Choroid plexus epithelial cell (primary cell): ENCODE results near the gene MAN1A1.
"Not testable (repeated sequence)": the region's sequence is repeated elsewhere in the genome, so short reads cannot be mapped to it uniquely, and the experiment has no call there.

Experiments
- DNase-seq: peaks from one replicate; pipeline ENCODE4 v3.0.0-alpha.2; 2010; ENCODE audit warnings: low read depth
- H3K4me3 ChIP-seq: 2 replicates; pipeline ENCODE4 v1.5.1; 2011; ENCODE audit warnings: low read depth, mild to moderate bottlenecking, control low read depth, low read length, moderate library complexity
- CTCF ChIP-seq: conservative IDR thresholded peaks from 2 replicates; pipeline ENCODE4 v1.5.1; 2011; ENCODE audit warnings: low read depth, mild to moderate bottlenecking, control low read depth, inconsistent platforms, low read length, moderate library complexity

The MAN1A1 gene

DNA sequence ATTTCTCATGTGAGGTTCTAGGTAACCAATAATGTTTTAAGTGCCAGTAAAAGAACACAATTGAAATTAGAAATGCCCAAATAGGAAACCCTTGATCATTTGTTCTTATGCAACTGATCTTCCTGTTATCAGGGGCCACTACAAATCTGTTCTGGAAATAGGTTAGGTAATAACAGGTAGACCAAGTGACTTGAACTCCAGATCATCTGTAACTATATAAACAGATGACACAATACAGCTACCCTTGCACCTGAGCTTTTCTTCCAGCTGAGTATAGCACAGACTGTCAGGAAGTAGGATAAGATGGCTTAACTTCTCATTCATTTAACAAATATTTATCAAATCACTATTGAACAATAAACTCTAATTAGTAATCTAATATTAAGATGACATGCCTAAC lies 52.5 kb downstream of the MAN1A1 start:
- no peak for TF ChIP-seq CTCF
- H3K4me3 ChIP-seq = no peak overlapping the region
- no peak for DNase-seq

DNA sequence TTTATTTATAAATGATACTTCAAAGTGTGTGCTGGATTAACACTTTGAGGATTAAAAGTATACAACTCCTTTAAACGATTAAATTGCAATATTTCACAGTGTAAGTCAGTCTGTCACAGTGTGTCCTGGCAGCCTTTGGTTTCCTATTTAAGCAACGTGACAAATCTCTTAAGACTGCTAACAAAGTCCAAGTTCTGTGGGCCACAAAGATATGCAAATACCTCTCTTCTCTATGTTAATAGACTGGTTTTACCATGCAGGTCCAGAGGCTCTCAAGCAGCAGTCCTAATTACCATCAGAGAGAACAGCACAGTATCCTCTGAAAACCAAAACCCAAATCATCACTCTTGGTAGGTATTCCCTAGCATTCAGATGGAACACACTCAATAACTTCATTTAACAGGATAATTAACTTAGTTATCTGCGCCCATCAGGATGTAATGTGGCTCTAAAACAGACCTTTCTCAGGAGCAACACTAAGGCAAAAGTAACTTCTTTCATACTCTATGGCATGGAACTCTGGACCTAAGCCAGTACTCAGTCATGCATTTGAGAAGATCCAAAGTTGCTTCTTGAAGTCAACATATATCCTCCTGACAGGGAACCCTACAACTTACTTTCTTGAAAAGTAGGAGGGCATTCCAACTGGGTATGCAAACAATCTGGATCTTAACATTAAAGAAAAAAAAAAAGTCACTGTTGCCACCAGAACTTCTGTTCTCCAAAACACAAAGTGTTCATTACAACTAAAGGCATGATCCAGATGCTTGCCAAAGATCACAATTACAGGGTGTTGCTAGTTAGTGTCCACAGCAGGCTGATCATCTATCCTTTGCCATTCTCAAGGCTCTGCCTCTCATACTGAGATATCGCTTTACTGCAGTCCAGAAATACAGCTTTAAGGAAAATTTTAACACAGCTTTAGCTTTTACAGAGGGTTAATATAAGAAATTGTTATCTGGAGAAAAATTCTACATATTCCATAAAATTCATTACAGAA lies 53.2 kb downstream of the MAN1A1 start:
- no peak for TF ChIP-seq CTCF
- H3K4me3 ChIP-seq = no peak overlapping the region
- no peak for DNase-seq

- no peak for TF ChIP-seq CTCF
- no peak overlapping the region for H3K4me3 ChIP-seq
- DNase-seq = no peak
Measured at GRCh38 chr6:119294984-119295383, 54.6 kb downstream of the MAN1A1 start.

DNA sequence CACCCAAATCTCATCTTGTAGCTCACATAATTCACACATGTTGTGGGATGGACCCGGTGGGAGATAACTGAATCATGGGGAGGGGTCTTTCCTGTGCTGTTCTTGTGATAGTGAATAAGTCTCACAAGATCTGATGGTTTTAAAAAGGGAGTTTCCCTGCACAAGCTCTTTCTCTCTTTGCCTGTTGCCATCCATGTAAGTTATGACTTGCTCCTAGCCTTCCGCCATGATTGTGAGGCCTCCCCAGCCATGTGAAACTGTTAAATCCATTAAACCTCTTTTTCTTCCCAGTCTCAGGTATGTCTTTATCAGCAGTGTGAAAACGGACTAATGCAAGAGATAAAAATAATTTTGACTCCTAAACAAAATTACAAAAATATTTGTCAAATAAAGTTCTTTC lies 58.5 kb downstream of the MAN1A1 start:
- H3K4me3 ChIP-seq, DNase-seq: not testable (repeated sequence)

- no peak overlapping the region for H3K4me3 ChIP-seq
- DNase-seq = no peak
- no peak for TF ChIP-seq CTCF
Measured at GRCh38 chr6:119290306-119290705, 59.3 kb downstream of the MAN1A1 start.

GRCh38 chr6:119289651-119290050 lies 59.9 kb downstream of the MAN1A1 start:
- DNase-seq = no peak
- H3K4me3 ChIP-seq = no peak overlapping the region
- TF ChIP-seq CTCF = no peak

DNA sequence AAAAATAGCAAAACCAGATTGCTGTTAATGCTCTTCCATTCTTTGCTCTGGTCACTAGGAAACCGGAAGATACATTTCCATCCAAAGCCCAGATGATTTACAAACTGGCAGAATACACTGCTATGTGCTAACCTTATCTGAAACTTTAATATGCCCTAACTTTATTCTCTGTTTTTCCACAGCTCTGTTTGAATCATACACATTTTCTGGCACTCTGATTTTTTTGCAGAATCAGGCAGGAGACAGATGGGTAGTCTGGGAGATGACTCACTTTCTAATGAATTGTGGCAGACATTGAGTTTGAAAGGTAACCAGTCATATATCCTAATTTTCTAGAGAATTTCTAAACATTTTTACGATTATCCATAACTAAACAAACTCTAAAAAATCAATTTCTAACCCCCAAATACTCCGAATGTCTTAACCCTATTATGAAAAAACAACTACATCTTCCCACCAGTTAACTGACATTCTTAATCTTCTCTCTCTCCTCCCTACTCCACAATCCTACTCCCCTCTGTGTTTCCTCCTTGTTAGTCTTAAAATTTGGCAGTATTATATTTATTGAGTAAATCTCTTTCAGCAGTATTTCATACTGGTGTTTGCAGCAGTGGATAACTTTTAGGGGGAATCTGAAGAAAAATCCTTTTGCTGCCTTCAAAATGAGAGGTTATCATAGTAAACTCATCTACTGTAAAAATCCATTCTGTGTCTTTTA lies 63.5 kb downstream of the MAN1A1 start:
- H3K4me3 ChIP-seq = no peak overlapping the region
- TF ChIP-seq CTCF = no peak
- no peak for DNase-seq
